GM18502 (cell line): ENCODE results near the gene GPC2.

Experiments used
- ATAC-seq: cut with Tn5 transposase; IDR thresholded peaks from one replicate; pipeline ENCODE4 v1.9.1; 2021; ENCODE audit warnings: mild to moderate bottlenecking; ENCODE audit not compliant: unreplicated experiment, poor library complexity

GPC2 gene

GRCh38 chr7:100170101-100170897 is 6.9 kb downstream of the GPC2 start:
- no peak for ATAC-seq

GRCh38 chr7:100169147-100169850 is 7.9 kb downstream of the GPC2 start:
- no peak for ATAC-seq

- ATAC-seq: no peak
Observed at GRCh38 chr7:100167912-100168323, 9.3 kb downstream of the GPC2 start.

- no peak for ATAC-seq
Observed at GRCh38 chr7:100166970-100167911, 9.9 kb downstream of the GPC2 start.

- no peak for ATAC-seq
Observed at GRCh38 chr7:100166317-100166940, 10.8 kb downstream of the GPC2 start.

- ATAC-seq: no peak
Observed at GRCh38 chr7:100163871-100164270, 13.3 kb downstream of the GPC2 start.

- ATAC-seq: no peak
Observed at GRCh38 chr7:100163006-100163531, 14.1 kb downstream of the GPC2 start.

- no peak for ATAC-seq
Observed at GRCh38 chr7:100160067-100160466, 17.1 kb downstream of the GPC2 start.

- ATAC-seq: no peak
Observed at GRCh38 chr7:100159099-100159623, 18.0 kb downstream of the GPC2 start.

GRCh38 chr7:100158229-100159098 is 18.7 kb downstream of the GPC2 start, which contains the start of gene TRAPPC14:
Gene TRAPPC14, minus strand, starts transcription at chr7:100158723. Its CDS starts 224 bp downstream, at chr7:100158499.
- peak; percentile 76 for ATAC-seq

GRCh38 chr7:100157334-100158228 is 19.6 kb downstream of the GPC2 start:
- ATAC-seq: no peak

GRCh38 chr7:100157069-100157333 is 20.2 kb downstream of the GPC2 start:
- no peak for ATAC-seq

- no peak for ATAC-seq
Observed at GRCh38 chr7:100156331-100157068, 20.7 kb downstream of the GPC2 start.

GRCh38 chr7:100155553-100156317 is 21.4 kb downstream of the GPC2 start:
- no peak for ATAC-seq

GRCh38 chr7:100154651-100155491 is 22.3 kb downstream of the GPC2 start:
- ATAC-seq: no peak
